Activated T-cell treated with anti-CD3 and anti-CD28 coated beads for 4 hours (primary cell): Measurements from ENCODE around the gene STK16.
"Not testable (repeated sequence)": the region's sequence is repeated elsewhere in the genome, so short reads cannot be mapped to it uniquely, and the experiment has no call there.

ENCODE experiments used
- DNase-seq: peaks from one replicate; pipeline ENCODE4 v3.0.0-alpha.2; 2020

Gene STK16

GRCh38 chr2:219273937-219274336 lies 28.7 kb downstream of the STK16 start:
- DNase-seq: no peak

GRCh38 chr2:219274361-219274921 lies 29.2 kb downstream of the STK16 start:
- no peak for DNase-seq

- peak; percentile 67 for DNase-seq
These were observed 32.7 kb downstream of the STK16 start for GRCh38 chr2:219277703-219278654.

GRCh38 chr2:219278655-219279150 lies 33.4 kb downstream of the STK16 start:
- no peak for DNase-seq

- DNase-seq: peak; percentile 97
These were observed 34.1 kb downstream of the STK16 start, which contains the start of gene DNAJB2 for GRCh38 chr2:219279151-219279915. TSS of gene DNAJB2 (plus strand) at chr2:219279366. CDS start at chr2:219279834, 468 bp downstream.

DNA sequence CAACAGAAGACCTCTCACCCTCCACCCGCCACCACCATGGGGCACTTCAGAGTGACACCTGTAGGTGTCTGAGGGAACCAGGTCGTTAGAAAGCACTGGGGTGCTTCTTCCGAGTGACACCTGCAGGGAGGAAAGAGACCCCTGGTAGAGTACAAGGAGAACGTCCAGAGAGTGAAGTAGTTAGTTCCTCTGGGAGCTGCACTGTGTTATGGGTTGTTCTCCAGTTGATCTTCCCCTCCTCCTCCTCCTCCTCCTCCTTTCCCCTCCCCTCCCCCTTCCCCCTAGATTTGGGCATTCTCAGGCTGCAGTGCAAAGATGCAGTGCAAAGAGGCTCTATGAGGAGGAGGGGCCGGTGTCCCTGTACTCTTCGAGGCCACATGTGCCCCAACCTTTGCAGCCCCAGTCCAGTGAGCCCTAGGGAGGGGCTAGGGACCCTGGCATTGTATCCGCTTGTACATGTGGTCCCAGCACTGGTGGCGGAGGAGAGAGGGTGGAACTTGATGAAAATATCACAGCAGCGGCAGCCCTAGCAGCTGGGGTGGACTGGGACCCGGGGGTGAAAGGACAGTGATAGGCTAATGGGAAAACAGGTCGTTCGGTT lies 34.7 kb downstream of the STK16 start:
- DNase-seq: no peak

DNA sequence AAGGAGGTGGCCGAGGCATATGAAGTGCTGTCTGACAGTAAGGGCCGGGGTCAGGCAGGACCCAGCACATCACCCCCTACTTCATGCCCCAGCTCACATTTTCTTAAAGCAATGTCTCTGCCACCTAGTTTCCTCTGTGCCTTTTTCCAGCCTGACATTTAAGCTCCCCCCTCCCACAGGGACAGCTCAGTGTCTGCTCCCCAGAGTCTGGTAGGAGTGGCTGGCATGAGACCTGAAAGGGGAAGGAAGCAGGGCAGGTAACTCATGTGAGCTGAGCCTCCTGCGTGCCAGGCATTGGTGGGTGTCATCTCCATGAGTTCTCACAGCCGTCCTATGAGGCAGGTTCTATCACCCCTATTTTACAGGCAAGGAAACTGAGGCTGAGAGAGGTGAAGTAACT lies 35.4 kb downstream of the STK16 start:
- no peak for DNase-seq

GRCh38 chr2:219281588-219281987 lies 36.3 kb downstream of the STK16 start:
- DNase-seq: no peak

DNA sequence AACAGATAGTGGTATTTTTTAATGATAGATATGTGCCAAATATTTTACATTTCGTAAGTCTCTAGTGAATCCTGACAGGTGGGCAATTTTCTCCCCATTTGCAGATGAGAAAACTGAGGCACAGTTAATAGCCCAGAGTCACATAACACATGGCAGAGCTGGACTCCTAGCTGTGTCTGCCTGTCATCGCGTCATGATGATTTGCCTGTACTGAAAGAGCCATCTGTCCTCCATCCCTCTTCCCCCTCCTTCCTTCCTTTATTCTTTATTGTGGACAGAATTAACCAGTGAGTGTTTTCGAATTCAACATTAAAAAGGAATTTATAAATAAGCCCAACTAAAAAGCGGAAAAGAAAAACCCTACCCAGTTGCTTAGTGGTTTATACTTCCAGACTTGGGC lies 37.1 kb downstream of the STK16 start:
- no peak for DNase-seq

- no peak for DNase-seq
These were observed 37.8 kb downstream of the STK16 start for GRCh38 chr2:219282943-219283581.

DNA sequence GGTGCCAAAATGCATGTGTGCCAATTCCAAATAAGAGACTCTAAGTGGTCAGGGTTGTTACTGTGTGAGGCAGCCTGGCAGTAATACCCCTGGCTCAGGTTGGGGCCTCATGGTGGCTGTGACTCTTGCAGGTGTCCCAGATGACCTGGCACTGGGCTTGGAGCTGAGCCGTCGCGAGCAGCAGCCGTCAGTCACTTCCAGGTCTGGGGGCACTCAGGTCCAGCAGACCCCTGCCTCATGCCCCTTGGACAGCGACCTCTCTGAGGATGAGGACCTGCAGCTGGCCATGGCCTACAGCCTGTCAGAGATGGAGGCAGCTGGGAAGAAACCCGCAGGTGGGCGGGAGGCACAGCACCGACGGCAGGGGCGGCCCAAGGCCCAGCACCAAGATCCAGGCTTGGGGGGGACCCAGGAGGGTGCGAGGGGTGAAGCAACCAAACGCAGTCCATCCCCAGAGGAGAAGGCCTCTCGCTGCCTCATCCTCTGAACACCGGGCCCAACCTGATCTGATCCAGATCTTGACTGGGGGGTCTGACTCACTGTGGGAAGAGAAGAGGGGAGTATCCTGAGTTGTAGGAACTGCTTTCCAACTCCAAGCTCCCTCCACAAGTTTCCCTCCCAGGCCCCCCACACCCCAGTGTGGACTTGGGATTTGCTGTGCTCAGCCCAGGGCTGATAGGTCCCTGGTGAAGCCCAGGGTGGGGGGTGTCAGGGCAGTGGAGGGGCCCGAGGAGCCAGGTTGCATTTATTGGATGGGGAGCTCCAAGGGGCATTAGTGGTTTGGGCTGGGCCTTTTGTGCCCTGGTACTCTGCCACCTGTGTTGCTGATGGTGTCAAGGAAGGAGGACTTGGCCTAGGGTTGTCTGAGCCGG lies 39.5 kb downstream of the STK16 start:
- DNase-seq: no peak

DNA sequence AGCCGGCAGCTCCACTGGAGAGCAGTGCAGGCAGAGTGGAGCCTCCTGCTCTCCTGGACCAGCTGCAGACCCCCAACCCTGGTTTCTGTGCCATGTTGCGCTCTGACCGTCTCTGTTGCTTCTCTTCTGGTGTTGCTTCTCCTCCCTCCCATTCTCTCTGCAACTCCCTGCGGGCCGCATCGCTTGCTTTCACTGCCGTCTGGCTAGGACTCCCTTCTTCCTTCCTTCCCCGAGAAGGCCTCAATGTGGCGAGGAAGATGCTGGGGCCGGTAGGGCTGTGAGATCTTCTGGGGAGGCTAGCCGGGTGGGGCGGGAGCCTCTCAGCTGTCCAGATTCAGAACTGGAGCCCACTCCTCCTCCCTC lies 40.1 kb downstream of the STK16 start:
- no peak for DNase-seq

GRCh38 chr2:219285894-219286425 lies 40.7 kb downstream of the STK16 start:
- DNase-seq: no peak

- DNase-seq: no peak
These were observed 41.3 kb downstream of the STK16 start for GRCh38 chr2:219286436-219287115.

DNA sequence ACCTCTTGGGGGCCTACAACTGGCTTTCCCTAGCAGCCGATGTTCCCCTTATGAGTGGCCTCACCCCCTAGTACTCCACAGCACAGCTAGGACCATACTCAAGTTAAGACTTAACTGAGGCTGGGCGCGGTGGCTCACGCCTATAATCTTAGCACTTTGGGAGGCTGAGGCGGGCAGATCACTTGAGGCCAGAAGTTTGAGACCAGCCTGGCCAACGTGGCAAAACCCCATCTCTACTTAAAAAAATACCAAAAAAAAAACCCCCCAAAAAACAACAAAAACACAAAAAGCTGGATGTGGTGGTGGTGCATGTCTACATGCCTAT lies 41.8 kb downstream of the STK16 start:
- not testable (repeated sequence) for DNase-seq

- no peak for DNase-seq
These were observed 42.4 kb downstream of the STK16 start for GRCh38 chr2:219287580-219288265.

- DNase-seq: no peak
These were observed 43.9 kb downstream of the STK16 start for GRCh38 chr2:219289195-219289536.

DNA sequence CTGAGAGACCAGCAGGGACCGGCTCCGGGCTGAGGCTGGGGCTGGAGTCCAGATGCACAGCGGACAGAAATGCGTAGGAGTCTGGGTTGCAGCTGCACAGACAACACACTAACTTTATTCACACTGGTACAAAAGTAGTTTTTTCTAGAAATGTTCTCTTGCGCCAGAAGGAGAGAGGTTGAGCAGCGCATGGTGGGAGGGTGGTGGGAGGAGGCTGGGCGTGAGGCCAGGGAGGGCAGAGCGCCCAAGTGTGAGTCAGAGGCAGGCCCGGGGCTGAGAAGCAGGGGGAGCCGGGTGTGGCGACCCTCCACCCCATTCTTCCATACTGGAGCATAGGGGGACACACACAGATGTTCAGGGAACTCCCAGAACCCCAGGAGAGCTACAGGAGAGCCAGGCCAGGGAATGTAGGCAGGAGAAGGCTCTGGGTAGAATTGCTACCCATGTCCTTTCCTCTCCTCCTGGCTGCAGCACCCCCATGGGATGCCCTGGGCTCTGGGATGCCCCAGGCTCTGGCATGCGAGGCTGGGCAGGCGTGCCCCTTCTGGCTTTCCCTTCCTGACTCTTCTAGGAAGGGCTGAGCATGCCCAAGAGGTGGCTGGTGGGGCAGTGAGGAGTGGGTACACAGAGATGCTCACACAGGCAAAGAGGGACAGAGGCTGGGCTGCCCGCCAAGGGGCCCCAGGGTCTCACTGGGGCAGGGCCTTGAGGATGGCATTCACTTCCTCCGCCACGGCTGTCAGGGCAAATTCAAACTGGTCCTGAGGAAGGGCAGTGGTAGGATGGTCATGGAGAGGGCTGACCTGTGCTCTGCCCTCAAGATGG lies 44.5 kb downstream of the STK16 start:
- no peak for DNase-seq
